WTC11 (cell line): ENCODE results near the gene TFAP2E.

Experiments used
- CREB1 ChIP-seq: sonication (generic); formaldehyde crosslinking; IDR thresholded peaks from 2 replicates; pipeline ENCODE4 v1.8.0; 2023; ENCODE audit warnings: mild to moderate bottlenecking, missing genetic modification reagents
- TEAD4 ChIP-seq: sonication (generic); formaldehyde crosslinking; IDR thresholded peaks from 2 replicates; pipeline ENCODE4 v1.8.0; 2022; ENCODE audit warnings: mild to moderate bottlenecking, missing genetic modification reagents

GRCh38 chr1:35592991-35593769 is 20.1 kb downstream of the TFAP2E start:
- TF ChIP-seq CREB1 (CRISPR knock-in tag) (no peak), TEAD4 (CRISPR knock-in tag) (no peak)
